Measurements from ENCODE around the gene ZNF143.
"Not testable (repeated sequence)": the region's sequence is repeated elsewhere in the genome, so short reads cannot be mapped to it uniquely, and the experiment has no call there.

ZNF143 gene

GRCh38 chr11:9495803-9496514 is 35.1 kb downstream of the ZNF143 start:
- Histone ChIP-seq H3K36me3 (ENCODE audit: control insufficient read depth in 2 of 2, insufficient read depth in 2 of 2, low read length in 2 of 2) (peaks cover 33 to 55% of the 10 kb centered on the region in 2 donors), H3K4me3 (ENCODE audit: low read length in 2 of 2) (no peak overlapping the region), H3K27ac (ENCODE audit: low read depth in 2 of 2, low read length in 2 of 2) (no peak overlapping the region), H3K9me3 (ENCODE audit: control insufficient read depth in 2 of 2, low read length in 2 of 2) (no peaks in the 10 kb centered on the region), H3K27me3 (ENCODE audit: control insufficient read depth in 2 of 2, insufficient read depth in 2 of 2, low read length in 2 of 2) (no peaks in the 10 kb centered on the region), H3K4me1 (ENCODE audit: control insufficient read depth in 2 of 2, insufficient read depth in 2 of 2, low read length in 2 of 2) (peaks cover 0 to 3% of the 10 kb centered on the region in 2 donors), H3K9ac (ENCODE audit: low read depth in 1 of 2, low read length in 2 of 2) (no peak overlapping the region)

- no peaks in the 10 kb centered on the region for H3K27me3 ChIP-seq (ENCODE audit: control insufficient read depth in 2 of 2, insufficient read depth in 2 of 2, low read length in 2 of 2)
- H3K9me3 ChIP-seq (ENCODE audit: control insufficient read depth in 2 of 2, low read length in 2 of 2), result no peaks in the 10 kb centered on the region
- no peak overlapping the region for H3K9ac ChIP-seq (ENCODE audit: low read depth in 1 of 2, low read length in 2 of 2)
- H3K4me1 ChIP-seq (ENCODE audit: control insufficient read depth in 2 of 2, insufficient read depth in 2 of 2, low read length in 2 of 2), result peaks cover 0 to 3% of the 10 kb centered on the region in 2 donors
- H3K36me3 ChIP-seq (ENCODE audit: control insufficient read depth in 2 of 2, insufficient read depth in 2 of 2, low read length in 2 of 2), result peaks cover 40 to 62% of the 10 kb centered on the region in 2 donors
- no peak overlapping the region for H3K27ac ChIP-seq (ENCODE audit: low read depth in 2 of 2, low read length in 2 of 2)
- H3K4me3 ChIP-seq (ENCODE audit: low read length in 2 of 2), result no peak overlapping the region
These were observed 37.8 kb downstream of the ZNF143 start for GRCh38 chr11:9498457-9499078.

- Histone ChIP-seq H3K27ac (ENCODE audit: low read depth in 2 of 2, low read length in 2 of 2) (no peak overlapping the region), H3K36me3 (ENCODE audit: control insufficient read depth in 2 of 2, insufficient read depth in 2 of 2, low read length in 2 of 2) (peaks cover 5 to 13% of the 10 kb centered on the region in 2 donors), H3K9me3 (ENCODE audit: control insufficient read depth in 2 of 2, low read length in 2 of 2) (no peaks in the 10 kb centered on the region), H3K9ac (ENCODE audit: low read depth in 1 of 2, low read length in 2 of 2) (no peak overlapping the region), H3K27me3 (ENCODE audit: control insufficient read depth in 2 of 2, insufficient read depth in 2 of 2, low read length in 2 of 2) (no peaks in the 10 kb centered on the region), H3K4me3 (ENCODE audit: low read length in 2 of 2) (no peak overlapping the region), H3K4me1 (ENCODE audit: control insufficient read depth in 2 of 2, insufficient read depth in 2 of 2, low read length in 2 of 2) (peaks cover 0 to 3% of the 10 kb centered on the region in 2 donors)
These were observed 45.9 kb downstream of the ZNF143 start for GRCh38 chr11:9506489-9507276.

GRCh38 chr11:9507277-9507580 is 46.4 kb downstream of the ZNF143 start:
- Histone ChIP-seq H3K9ac (ENCODE audit: low read depth in 1 of 2, low read length in 2 of 2) (no peak overlapping the region), H3K4me1 (ENCODE audit: control insufficient read depth in 2 of 2, insufficient read depth in 2 of 2, low read length in 2 of 2) (peaks cover 0 to 3% of the 10 kb centered on the region in 2 donors), H3K36me3 (ENCODE audit: control insufficient read depth in 2 of 2, insufficient read depth in 2 of 2, low read length in 2 of 2) (peaks cover 4 to 13% of the 10 kb centered on the region in 2 donors), H3K4me3 (ENCODE audit: low read length in 2 of 2) (no peak overlapping the region), H3K9me3 (ENCODE audit: control insufficient read depth in 2 of 2, low read length in 2 of 2) (no peaks in the 10 kb centered on the region), H3K27me3 (ENCODE audit: control insufficient read depth in 2 of 2, insufficient read depth in 2 of 2, low read length in 2 of 2) (no peaks in the 10 kb centered on the region), H3K27ac (ENCODE audit: low read depth in 2 of 2, low read length in 2 of 2) (no peak overlapping the region)

GRCh38 chr11:9509041-9509440 is 48.2 kb downstream of the ZNF143 start:
- no peak overlapping the region for H3K9ac ChIP-seq (ENCODE audit: low read depth in 1 of 2, low read length in 2 of 2)
- H3K9me3 ChIP-seq (ENCODE audit: control insufficient read depth in 2 of 2, low read length in 2 of 2), result no peaks in the 10 kb centered on the region
- no peak overlapping the region for H3K4me3 ChIP-seq (ENCODE audit: low read length in 2 of 2)
- no peak overlapping the region for H3K27ac ChIP-seq (ENCODE audit: low read depth in 2 of 2, low read length in 2 of 2)
- no peaks in the 10 kb centered on the region for H3K27me3 ChIP-seq (ENCODE audit: control insufficient read depth in 2 of 2, insufficient read depth in 2 of 2, low read length in 2 of 2)
- H3K4me1 ChIP-seq (ENCODE audit: control insufficient read depth in 2 of 2, insufficient read depth in 2 of 2, low read length in 2 of 2), result peaks cover 0 to 3% of the 10 kb centered on the region in 2 donors
- peaks cover 18 to 23% of the 10 kb centered on the region in 2 donors for H3K36me3 ChIP-seq (ENCODE audit: control insufficient read depth in 2 of 2, insufficient read depth in 2 of 2, low read length in 2 of 2)

GRCh38 chr11:9512370-9513019 is 51.7 kb downstream of the ZNF143 start:
- Histone ChIP-seq H3K9ac (ENCODE audit: low read depth in 1 of 2, low read length in 2 of 2) (no peak overlapping the region), H3K27me3 (ENCODE audit: control insufficient read depth in 2 of 2, insufficient read depth in 2 of 2, low read length in 2 of 2) (no peaks in the 10 kb centered on the region), H3K4me1 (ENCODE audit: control insufficient read depth in 2 of 2, insufficient read depth in 2 of 2, low read length in 2 of 2) (peaks cover 0 to 3% of the 10 kb centered on the region in 2 donors), H3K36me3 (ENCODE audit: control insufficient read depth in 2 of 2, insufficient read depth in 2 of 2, low read length in 2 of 2) (peaks cover 24 to 34% of the 10 kb centered on the region in 2 donors), H3K9me3 (ENCODE audit: control insufficient read depth in 2 of 2, low read length in 2 of 2) (no peaks in the 10 kb centered on the region), H3K4me3 (ENCODE audit: low read length in 2 of 2) (no peak overlapping the region), H3K27ac (ENCODE audit: low read depth in 2 of 2, low read length in 2 of 2) (no peak overlapping the region)

- not testable (repeated sequence) for H3K9me3 ChIP-seq (ENCODE audit: control insufficient read depth in 2 of 2, low read length in 2 of 2); H3K4me3 ChIP-seq (ENCODE audit: low read length in 2 of 2); H3K4me1 ChIP-seq (ENCODE audit: control insufficient read depth in 2 of 2, insufficient read depth in 2 of 2, low read length in 2 of 2); H3K9ac ChIP-seq (ENCODE audit: low read depth in 1 of 2, low read length in 2 of 2); H3K27me3 ChIP-seq (ENCODE audit: control insufficient read depth in 2 of 2, insufficient read depth in 2 of 2, low read length in 2 of 2); H3K27ac ChIP-seq (ENCODE audit: low read depth in 2 of 2, low read length in 2 of 2)
- H3K36me3 ChIP-seq (ENCODE audit: control insufficient read depth in 2 of 2, insufficient read depth in 2 of 2, low read length in 2 of 2), result peaks cover 26 to 27% of the 10 kb centered on the region in 2 donors
These were observed 53.8 kb downstream of the ZNF143 start for GRCh38 chr11:9514576-9514975.

- H3K27ac ChIP-seq (ENCODE audit: low read depth in 2 of 2, low read length in 2 of 2), result no peak overlapping the region
- no peaks in the 10 kb centered on the region for H3K27me3 ChIP-seq (ENCODE audit: control insufficient read depth in 2 of 2, insufficient read depth in 2 of 2, low read length in 2 of 2)
- H3K9me3 ChIP-seq (ENCODE audit: control insufficient read depth in 2 of 2, low read length in 2 of 2), result no peaks in the 10 kb centered on the region
- no peak overlapping the region for H3K4me3 ChIP-seq (ENCODE audit: low read length in 2 of 2)
- no peak overlapping the region for H3K9ac ChIP-seq (ENCODE audit: low read depth in 1 of 2, low read length in 2 of 2)
- H3K36me3 ChIP-seq (ENCODE audit: control insufficient read depth in 2 of 2, insufficient read depth in 2 of 2, low read length in 2 of 2), result peaks cover 28 to 29% of the 10 kb centered on the region in 2 donors
- H3K4me1 ChIP-seq (ENCODE audit: control insufficient read depth in 2 of 2, insufficient read depth in 2 of 2, low read length in 2 of 2), result no peaks in the 10 kb centered on the region
These were observed 55.3 kb downstream of the ZNF143 start for GRCh38 chr11:9516113-9516512.

- H3K4me3 ChIP-seq (ENCODE audit: low read length in 2 of 2), result no peak overlapping the region
- peaks cover 15 to 16% of the 10 kb centered on the region in 2 donors for H3K36me3 ChIP-seq (ENCODE audit: control insufficient read depth in 2 of 2, insufficient read depth in 2 of 2, low read length in 2 of 2)
- H3K9me3 ChIP-seq (ENCODE audit: control insufficient read depth in 2 of 2, low read length in 2 of 2), result no peaks in the 10 kb centered on the region
- no peak overlapping the region for H3K9ac ChIP-seq (ENCODE audit: low read depth in 1 of 2, low read length in 2 of 2)
- H3K27me3 ChIP-seq (ENCODE audit: control insufficient read depth in 2 of 2, insufficient read depth in 2 of 2, low read length in 2 of 2), result no peaks in the 10 kb centered on the region
- no peak overlapping the region for H3K27ac ChIP-seq (ENCODE audit: low read depth in 2 of 2, low read length in 2 of 2)
- H3K4me1 ChIP-seq (ENCODE audit: control insufficient read depth in 2 of 2, insufficient read depth in 2 of 2, low read length in 2 of 2), result no peaks in the 10 kb centered on the region
These were observed 58.1 kb downstream of the ZNF143 start for GRCh38 chr11:9518835-9519410.
